KBM-7 (cell line): ENCODE data around the gene SEPHS1.
"Not testable (repeated sequence)": the region's sequence is repeated elsewhere in the genome, so short reads cannot be mapped to it uniquely, and the experiment has no call there.

ENCODE experiments used
- DNase-seq: peaks from one replicate; pipeline ENCODE4 v3.0.0-alpha.2; 2015
- in situ Hi-C: fragments of 300-500 bp; cut with MboI; formaldehyde crosslinking; loops from 2 replicates; pipeline ENCODE4 v1.14.3; 2020; ENCODE audit warnings: low sequenced_read_pairs, low pct_unique_long_range_greater_than_20kb, mixed read lengths

SEPHS1 gene

DNA sequence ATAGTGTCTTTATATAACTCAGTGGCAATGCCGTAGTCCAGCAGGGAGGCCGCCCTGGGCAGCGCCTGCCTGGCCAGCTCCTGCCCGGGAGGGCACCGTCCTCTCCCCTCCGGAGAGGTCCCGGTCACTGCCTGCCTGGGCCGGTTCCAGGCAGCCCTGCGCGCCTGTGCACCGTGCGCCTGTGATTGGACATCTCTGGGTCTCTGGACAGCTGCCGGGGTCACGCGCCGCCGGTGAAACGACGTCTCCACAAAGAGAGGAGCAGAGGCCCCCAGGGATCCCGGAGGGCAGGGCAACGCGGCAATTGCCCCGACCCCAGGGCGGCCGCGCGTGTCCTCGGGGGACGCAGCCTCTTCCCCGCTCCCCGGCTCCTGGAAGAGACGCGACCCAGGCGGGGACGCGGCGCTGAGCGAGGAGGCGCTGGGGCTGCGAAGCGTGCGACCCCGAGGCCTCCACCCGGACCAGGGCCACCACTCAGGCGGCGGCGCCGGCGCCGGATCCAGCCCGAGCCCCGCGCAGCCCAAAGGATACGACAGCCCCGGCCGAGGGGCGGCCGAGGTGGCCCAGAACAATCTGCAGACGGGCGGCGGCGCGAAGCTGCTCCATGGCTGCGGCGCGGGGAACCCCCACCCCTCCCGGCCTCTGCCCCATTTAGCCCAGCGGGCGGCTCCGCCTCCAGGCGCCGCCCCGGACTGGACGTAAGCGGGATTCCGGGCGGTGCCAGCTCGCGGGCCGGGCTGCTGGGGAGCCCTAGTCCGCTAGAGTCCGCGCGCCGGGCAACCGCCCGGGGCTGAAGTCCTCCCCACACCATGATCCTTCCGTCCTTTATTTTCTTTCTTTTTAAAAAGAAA, 48.4 kb downstream of the SEPHS1 start, which contains the start of gene PHYH:
Gene PHYH, minus strand, starts transcription at position 628 of the 851 bp plus-strand sequence. Its CDS starts 22 bp downstream, at position 606.
- DNase-seq = peak; percentile 80
- in situ Hi-C loops = no loop called here

GRCh38 chr10:13298748-13299436, 49.2 kb downstream of the SEPHS1 start:
- peak; percentile 55 for DNase-seq
- in situ Hi-C loops = no loop called here

DNA sequence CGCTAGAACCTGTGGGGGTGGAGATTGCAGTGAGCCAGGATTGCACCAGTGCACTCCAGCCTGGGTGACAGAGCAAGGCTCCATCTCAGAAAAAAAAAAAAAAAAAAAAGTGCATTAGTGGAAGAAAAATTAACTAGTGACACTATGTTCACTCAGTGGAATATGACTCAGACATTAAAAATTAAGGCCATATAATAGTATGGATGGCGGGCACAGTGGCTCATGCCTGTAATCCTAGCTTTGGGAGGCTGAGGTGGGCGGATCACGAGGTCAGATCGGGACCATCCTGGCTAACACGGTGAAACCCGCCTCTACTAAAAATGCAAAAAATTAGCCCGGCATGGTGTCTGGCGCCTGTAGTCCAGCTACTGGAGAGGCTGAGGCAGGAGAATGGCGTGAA, 51.6 kb downstream of the SEPHS1 start:
- in situ Hi-C loops = no loop called here
- no peak for DNase-seq

DNA sequence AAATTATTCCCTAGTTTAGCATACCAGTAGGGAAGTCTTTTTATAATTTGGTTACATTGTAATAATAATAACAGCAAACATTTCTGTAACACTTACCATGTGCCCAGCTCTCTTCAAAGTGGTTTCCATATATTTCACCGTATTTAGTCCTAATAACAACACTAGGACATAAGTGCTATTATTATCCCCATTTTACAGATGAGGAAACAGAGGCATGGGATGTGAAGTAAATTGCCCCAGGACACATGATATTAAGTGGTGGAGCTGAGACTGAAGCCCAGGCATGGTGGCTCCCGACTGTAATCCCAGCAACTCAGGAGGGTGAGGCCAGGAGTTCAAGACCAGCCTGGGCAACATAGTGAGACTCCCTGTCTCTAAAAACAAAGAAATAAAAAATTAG, 53.3 kb downstream of the SEPHS1 start:
- in situ Hi-C loops = no loop called here
- no peak for DNase-seq

DNA sequence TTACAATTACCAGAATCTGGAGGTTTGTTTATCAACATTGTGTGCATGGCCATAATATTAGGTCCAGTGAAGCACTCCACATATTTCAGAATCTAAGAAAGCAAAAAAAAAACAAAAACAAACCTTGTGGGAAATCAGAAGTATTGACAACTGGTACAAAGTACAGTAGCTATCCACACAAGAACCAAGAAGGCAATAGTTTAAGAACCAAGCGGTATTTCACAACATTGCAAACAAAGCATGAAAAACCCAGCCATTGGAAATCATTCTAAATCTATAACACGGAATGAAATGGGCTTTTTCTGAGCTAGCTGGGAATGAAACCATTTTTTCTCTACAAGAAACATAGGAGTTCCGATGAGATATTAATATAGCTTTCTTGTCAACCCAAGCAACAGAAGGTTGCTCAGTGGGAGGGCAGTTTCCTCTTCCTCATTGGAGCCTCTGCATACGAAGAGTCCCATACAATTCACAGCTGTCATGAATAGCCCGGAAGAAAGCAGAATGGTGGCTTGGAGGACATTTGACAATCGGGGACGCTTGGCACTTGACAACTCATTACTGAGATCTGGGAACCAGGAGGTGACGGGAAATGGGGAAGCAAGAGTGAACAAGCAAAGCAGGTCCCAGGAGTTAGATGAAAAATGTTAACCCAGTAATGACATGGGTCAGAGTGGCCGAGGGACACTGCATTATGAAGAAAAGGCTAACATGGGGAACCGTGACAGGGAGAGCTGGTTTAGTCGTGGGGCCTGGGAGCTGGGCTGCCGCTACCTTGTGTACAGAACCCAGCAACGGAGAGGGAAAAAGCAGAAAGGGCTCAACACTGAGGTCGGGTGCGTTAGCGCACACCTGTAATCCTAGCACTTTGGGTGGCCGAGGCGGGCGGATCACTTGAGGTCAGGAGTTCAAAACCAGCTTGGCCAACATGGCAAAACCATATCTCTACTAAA, 56.0 kb downstream of the SEPHS1 start:
- in situ Hi-C loops = no loop called here
- DNase-seq = no peak

GRCh38 chr10:13291061-13291460, 57.0 kb downstream of the SEPHS1 start:
- in situ Hi-C loops = no loop called here
- no peak for DNase-seq

GRCh38 chr10:13284050-13284449, 64.0 kb downstream of the SEPHS1 start:
- in situ Hi-C loops = no loop called here
- DNase-seq = no peak

GRCh38 chr10:13282348-13282747, 65.7 kb downstream of the SEPHS1 start:
- in situ Hi-C loops, DNase-seq: not testable (repeated sequence)

DNA sequence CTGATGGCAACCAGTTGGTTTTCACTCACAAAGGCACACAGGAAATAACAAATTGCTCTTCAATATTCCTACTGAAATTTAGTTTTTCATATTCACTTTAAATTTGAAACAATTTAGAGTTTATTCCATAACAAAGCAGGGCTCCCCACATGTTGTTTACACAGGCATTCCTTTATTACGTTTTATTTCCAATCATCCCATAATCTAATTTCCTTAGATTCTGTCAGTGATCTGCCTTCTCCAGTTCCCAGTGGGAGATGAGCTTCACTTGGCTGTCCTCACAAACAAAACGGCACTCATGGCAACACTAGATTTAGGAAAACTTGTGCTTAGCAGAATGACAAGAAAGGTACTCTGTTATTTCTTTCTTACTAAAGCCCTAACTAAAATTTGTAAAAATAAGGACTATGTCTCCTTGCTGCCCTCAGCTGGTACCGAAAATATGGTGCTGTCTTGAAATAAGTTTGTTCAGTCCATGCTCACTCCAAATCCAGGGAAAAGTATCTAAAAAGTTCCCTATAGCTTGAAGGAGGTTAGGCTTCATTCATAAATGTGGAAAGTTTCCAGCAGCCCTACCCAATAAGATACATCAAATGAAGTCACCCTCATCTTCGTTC, 71.2 kb downstream of the SEPHS1 start:
- no peak for DNase-seq
- in situ Hi-C loops = no loop called here

- DNase-seq, in situ Hi-C loops: not testable (repeated sequence)
Observed at GRCh38 chr10:13276146-13276545, 71.9 kb downstream of the SEPHS1 start.

GRCh38 chr10:13272164-13272571, 75.9 kb downstream of the SEPHS1 start:
- no peak for DNase-seq
- in situ Hi-C loops = no loop called here

DNA sequence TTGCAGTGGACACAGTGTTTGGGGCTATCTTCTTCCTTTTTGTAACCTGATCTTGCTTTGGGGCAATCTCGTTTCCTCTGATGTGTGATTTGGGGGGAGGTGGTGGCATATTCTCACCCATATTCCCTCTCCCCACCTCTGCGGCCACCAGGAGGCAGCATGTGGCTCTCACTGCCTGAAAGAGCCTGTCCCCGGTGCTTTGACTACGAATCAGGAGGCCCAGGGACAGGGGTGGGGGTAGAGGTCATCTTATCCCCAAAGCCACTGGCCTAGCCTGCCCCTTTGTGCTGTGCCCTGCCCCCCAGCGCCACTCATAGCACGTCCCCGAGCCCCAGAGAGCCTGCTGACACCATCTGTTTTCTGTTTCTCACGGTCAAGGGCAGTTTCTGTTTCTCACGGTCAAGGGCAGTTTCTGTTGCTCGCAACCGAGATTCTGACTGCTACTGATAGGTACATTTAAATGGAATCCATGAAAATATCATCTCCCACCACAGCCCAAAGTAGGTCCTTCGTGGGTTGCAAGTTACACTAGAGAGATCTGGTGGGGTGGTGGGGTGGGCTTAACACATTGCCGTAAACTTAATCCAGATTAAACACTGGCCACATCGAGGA, 76.4 kb downstream of the SEPHS1 start:
- in situ Hi-C loops = no loop called here
- DNase-seq = peak; percentile 63

DNA sequence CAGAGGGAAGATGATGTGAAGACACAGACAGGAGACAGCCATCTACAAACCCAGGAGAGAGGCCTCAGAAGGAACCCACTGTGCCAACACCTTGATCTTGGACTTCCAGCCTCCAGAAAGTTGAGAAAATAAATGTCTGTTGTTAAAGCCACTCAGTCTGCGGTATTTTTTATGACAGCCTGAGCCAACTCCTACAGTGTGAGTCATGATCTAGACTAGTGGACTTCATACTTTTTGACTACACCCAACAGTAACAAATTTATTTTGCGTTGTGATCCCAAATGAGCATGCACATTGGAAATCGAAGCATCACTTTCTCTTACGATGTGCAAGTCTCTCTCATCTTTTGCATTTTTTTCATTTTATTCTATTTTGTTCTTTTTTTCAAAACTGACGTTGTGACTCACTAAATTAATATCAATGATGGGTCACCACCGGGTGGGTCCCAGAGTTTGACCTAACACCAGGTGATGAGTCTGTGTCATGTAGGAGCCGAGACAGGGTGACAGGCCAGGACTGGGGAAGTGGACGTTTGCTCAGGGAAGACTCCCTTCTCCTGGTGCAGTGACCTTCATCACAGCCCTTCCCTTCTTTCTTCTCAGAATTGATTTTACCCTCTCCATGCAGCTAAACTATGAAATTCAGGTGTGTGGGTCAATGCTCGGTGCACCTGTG, 77.1 kb downstream of the SEPHS1 start:
- in situ Hi-C loops = no loop called here
- DNase-seq = no peak

- in situ Hi-C loops = no loop called here
- DNase-seq = peak; percentile 35
Observed at GRCh38 chr10:13268841-13269240, 79.3 kb downstream of the SEPHS1 start.

DNA sequence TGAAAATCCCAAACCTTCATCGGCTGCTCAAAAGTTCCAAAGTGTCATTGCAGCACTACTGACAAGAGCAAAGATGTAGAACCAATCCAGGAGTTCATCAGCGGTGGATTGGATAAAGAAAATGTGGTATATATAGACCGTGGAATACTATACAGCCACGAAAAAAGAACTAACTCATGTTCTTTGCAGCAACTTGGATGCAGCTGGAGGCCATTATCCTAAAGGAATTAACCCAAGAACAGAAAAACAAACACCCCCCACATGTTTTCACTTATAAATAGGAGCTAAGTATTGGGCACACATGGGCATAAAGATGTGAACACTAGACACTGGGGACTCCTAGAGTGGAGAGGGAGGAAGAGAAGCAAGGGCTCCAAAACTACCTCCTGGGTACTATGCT, 79.8 kb downstream of the SEPHS1 start:
- in situ Hi-C loops = no loop called here

More for the DNA sequence above, 79.8 kb downstream of the SEPHS1 start:
- DNase-seq = no peak
